ENCODE measurements around the gene USP35.

Gene USP35

DNA sequence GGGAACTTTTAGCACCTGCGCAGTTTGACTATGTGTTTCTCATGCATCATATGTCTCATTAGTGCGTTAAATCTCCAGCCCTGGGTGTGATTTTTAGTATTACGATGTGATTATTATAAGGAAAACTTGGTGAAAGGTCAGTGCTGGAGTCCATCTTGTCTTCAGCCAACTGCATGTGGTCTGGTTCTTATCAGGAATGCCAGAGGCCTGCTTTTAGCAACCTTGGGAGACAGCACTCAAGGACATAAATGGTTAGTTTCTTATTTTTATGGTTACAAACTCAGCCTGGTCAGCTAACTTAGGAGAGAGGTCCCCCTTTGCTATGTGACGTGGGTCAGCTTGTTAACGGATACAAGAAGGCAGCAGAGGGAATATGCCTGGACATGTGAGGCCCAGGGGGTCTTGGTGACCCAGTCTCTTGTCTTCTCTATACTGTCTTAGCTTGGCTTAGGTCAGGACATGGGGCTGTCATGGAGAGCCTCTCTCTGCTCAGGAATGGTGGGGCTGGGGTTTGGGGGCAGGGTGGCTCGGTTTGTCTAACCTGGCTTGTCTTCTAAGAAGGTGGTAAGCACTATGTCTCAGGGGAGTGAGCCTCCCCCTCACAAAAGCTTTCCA, 21.8 kb upstream of the USP35 start:
- Histone ChIP-seq H3K4me1 (ENCODE audit: insufficient read depth, low read length, severe bottlenecking) (no peaks in the 10 kb centered on the region), H3K27me3 (ENCODE audit: insufficient read depth, low read length) (no peaks in the 10 kb centered on the region), H3K27ac (ENCODE audit: low read depth, low read length, poor library complexity, severe bottlenecking) (no peak overlapping the region), H3K36me3 (ENCODE audit: insufficient read depth, low read length) (no peaks in the 10 kb centered on the region), H4K20me1 (ENCODE audit: insufficient read depth, low read length) (no peaks in the 10 kb centered on the region), H3K9me3 (ENCODE audit: low read length) (no peaks in the 10 kb centered on the region), H3F3A (ENCODE audit: insufficient read depth, low read length) (no peaks in the 10 kb centered on the region), H3K4me2 (ENCODE audit: low read length) (no peak overlapping the region), H3K79me2 (ENCODE audit: insufficient read depth, low read length) (no peaks in the 10 kb centered on the region), H3K9ac (ENCODE audit: low read length) (no peak overlapping the region), H3K9me2 (ENCODE audit: low read depth, low read length) (no peaks in the 10 kb centered on the region), H3K4me3 (ENCODE audit: low read depth, low read length, poor library complexity, severe bottlenecking) (no peak overlapping the region), H2AFZ (ENCODE audit: low read length) (no peak overlapping the region)
- TF ChIP-seq CTCF (IDR thresholded peaks at IDR 0.05; ENCODE audit: low read length) (no peak), EZH2 (IDR thresholded peaks at IDR 0.05; ENCODE audit: borderline replicate concordance, low read length) (no peak)

DNA sequence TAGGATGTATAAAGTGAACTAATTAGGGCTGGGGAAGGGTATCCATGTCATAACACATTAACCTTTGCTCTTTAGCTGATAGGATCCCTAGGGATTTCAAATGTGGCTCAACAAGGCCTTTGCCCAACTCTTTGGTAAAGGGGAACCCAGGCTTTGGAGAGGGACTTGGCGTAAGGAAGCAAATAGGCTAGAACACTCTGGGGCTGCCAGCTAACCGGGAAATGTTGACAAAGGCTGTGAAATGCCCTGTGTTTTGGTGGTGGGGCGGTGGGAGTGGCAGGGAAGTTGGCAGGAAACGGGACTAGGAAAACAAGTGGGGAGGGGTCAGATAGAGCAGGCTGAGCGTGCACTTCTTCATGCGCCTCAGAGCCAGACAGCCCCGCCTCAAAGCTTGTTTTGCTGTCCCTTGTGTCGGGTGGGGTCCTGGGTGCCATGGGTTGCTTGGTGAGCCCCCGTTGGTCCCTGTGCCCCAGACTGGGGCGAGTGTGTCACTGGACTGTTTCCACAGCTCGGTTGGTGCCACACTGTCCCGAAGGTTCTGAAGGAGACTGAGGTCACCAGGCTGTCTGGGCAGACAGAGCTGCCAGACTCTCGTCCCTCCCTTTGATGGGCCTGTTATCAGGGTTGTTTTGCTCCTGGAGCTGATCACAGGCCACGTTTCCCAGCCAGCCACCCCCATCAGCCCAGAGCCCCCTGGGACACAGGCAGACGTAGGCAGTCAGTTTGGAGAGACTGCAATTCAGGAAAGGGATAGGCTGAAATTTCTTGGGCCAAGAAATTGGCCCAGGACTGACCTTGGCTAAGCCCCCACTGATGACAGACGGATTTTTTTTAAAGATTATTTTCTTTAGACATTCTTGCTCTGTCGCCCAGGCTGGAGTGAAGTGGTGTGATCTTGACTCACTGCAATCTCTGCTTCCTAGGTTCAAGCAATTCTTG, 19.9 kb upstream of the USP35 start:
- H3K4me3 ChIP-seq (ENCODE audit: low read depth, low read length, poor library complexity, severe bottlenecking), result no peak overlapping the region
- H3K79me2 ChIP-seq (ENCODE audit: insufficient read depth, low read length), result no peaks in the 10 kb centered on the region
- no peaks in the 10 kb centered on the region; the same call in 1 of the 2 replicates for H3K36me3 ChIP-seq (ENCODE audit: insufficient read depth, low read length)
- H3K9ac ChIP-seq (ENCODE audit: low read length), result no peak overlapping the region
- no peak for TF ChIP-seq EZH2 (IDR thresholded peaks at IDR 0.05; ENCODE audit: borderline replicate concordance, low read length)
- TF ChIP-seq CTCF (IDR thresholded peaks at IDR 0.05; ENCODE audit: low read length), result no peak
- no peak overlapping the region for H3K4me2 ChIP-seq (ENCODE audit: low read length)
- no peaks in the 10 kb centered on the region for H3K9me3 ChIP-seq (ENCODE audit: low read length)
- H3K4me1 ChIP-seq (ENCODE audit: insufficient read depth, low read length, severe bottlenecking), result no peaks in the 10 kb centered on the region
- H3F3A ChIP-seq (ENCODE audit: insufficient read depth, low read length), result no peaks in the 10 kb centered on the region
- no peaks in the 10 kb centered on the region for H4K20me1 ChIP-seq (ENCODE audit: insufficient read depth, low read length)
- H3K9me2 ChIP-seq (ENCODE audit: low read depth, low read length), result no peaks in the 10 kb centered on the region
- no peak overlapping the region for H3K27ac ChIP-seq (ENCODE audit: low read depth, low read length, poor library complexity, severe bottlenecking)
- no peak overlapping the region for H2AFZ ChIP-seq (ENCODE audit: low read length)
- H3K27me3 ChIP-seq (ENCODE audit: insufficient read depth, low read length), result no peaks in the 10 kb centered on the region

DNA sequence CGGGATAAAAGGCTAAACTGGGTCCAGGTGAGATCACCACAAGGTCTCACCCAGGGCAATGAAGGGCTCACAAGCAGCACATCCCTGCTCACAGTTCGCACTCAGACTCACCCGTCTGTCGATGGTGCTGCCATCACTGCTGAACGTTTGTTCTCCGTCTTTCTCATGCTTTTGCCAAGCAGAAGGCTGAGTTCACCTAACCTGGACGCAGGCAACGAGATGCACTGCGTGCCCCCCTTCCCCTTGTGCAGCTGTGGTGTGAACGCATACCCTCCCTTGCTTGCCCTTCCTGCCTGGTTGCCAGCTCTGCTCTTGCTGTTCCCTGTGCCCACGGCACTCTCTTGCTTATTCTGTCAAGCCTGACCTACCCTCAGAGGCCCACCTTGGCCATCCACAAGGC, 18.3 kb upstream of the USP35 start:
- H3K4me3 ChIP-seq (ENCODE audit: low read depth, low read length, poor library complexity, severe bottlenecking), result no peak overlapping the region
- H3K79me2 ChIP-seq (ENCODE audit: insufficient read depth, low read length), result no peaks in the 10 kb centered on the region
- no peaks in the 10 kb centered on the region for H3K27me3 ChIP-seq (ENCODE audit: insufficient read depth, low read length)
- H4K20me1 ChIP-seq (ENCODE audit: insufficient read depth, low read length), result no peaks in the 10 kb centered on the region
- H3K36me3 ChIP-seq (ENCODE audit: insufficient read depth, low read length), result no peaks in the 10 kb centered on the region; the same call in 1 of the 2 replicates
- no peaks in the 10 kb centered on the region for H3K4me1 ChIP-seq (ENCODE audit: insufficient read depth, low read length, severe bottlenecking)
- no peak overlapping the region for H2AFZ ChIP-seq (ENCODE audit: low read length)
- H3F3A ChIP-seq (ENCODE audit: insufficient read depth, low read length), result no peaks in the 10 kb centered on the region
- TF ChIP-seq EZH2 (IDR thresholded peaks at IDR 0.05; ENCODE audit: borderline replicate concordance, low read length) (no peak), CTCF (IDR thresholded peaks at IDR 0.05; ENCODE audit: low read length) (no peak)
- H3K9me3 ChIP-seq (ENCODE audit: low read length), result no peaks in the 10 kb centered on the region
- no peak overlapping the region for H3K4me2 ChIP-seq (ENCODE audit: low read length)
- H3K9ac ChIP-seq (ENCODE audit: low read length), result no peak overlapping the region
- no peak overlapping the region for H3K27ac ChIP-seq (ENCODE audit: low read depth, low read length, poor library complexity, severe bottlenecking)
- H3K9me2 ChIP-seq (ENCODE audit: low read depth, low read length), result no peaks in the 10 kb centered on the region
